ENCODE measurements around the gene ILF2. TPM values are rescaled to one million over a fixed set of nuclear protein-coding genes. Genes with fewer than 3 reads are reported as not detected.

ILF2 gene
- polyA plus RNA-seq, 1 donor = 316 TPM

Other genes with a start within 250 kb of the ILF2 start
- gene S100A7, start 210.3 kb downstream of the ILF2 start, polyA plus RNA-seq (ENCODE audit: insufficient read length) = 0.43 TPM
- gene S100A6, start 135.0 kb downstream of the ILF2 start, polyA plus RNA-seq (ENCODE audit: insufficient read length) = 182 TPM
- 1.3 TPM for gene S100A5, start 130.1 kb downstream of the ILF2 start, polyA plus RNA-seq (ENCODE audit: insufficient read length)
- 29.0 TPM for gene S100A4, start 125.2 kb downstream of the ILF2 start, polyA plus RNA-seq (ENCODE audit: insufficient read length)
- 0.25 TPM for gene S100A3, start 121.7 kb downstream of the ILF2 start, polyA plus RNA-seq (ENCODE audit: insufficient read length)
- gene S100A2, start 105.1 kb downstream of the ILF2 start, polyA plus RNA-seq (ENCODE audit: insufficient read length) = 3.9 TPM
- gene S100A16, start 57.9 kb downstream of the ILF2 start, polyA plus RNA-seq (ENCODE audit: insufficient read length) = 87.2 TPM
- gene S100A14, start 54.7 kb downstream of the ILF2 start, polyA plus RNA-seq (ENCODE audit: insufficient read length) = 16.8 TPM
- 120 TPM for gene S100A13, start 43.5 kb downstream of the ILF2 start, polyA plus RNA-seq (ENCODE audit: insufficient read length)
- 18.5 TPM for gene S100A1, start 42.6 kb downstream of the ILF2 start, polyA plus RNA-seq (ENCODE audit: insufficient read length)
- gene CHTOP, start 36.9 kb downstream of the ILF2 start, polyA plus RNA-seq (ENCODE audit: insufficient read length) = 149 TPM
- 52.0 TPM for gene SNAPIN, start 12.3 kb downstream of the ILF2 start, polyA plus RNA-seq (ENCODE audit: insufficient read length)
- 61.2 TPM for gene NPR1, start 7.7 kb upstream of the ILF2 start, polyA plus RNA-seq (ENCODE audit: insufficient read length)
- gene INTS3, start 57.1 kb upstream of the ILF2 start, polyA plus RNA-seq (ENCODE audit: insufficient read length) = 142 TPM
- 40.7 TPM for gene SLC27A3, start 104.4 kb upstream of the ILF2 start, polyA plus RNA-seq (ENCODE audit: insufficient read length)

Data from left kidney (tissue), 1 donor.